NCI-H2107 (cell line): ENCODE results near the gene TIGD1.

ENCODE experiments used
- DNase-seq: peaks from one replicate; lab custom pipeline; 2025; lab: John Stamatoyannopoulos, UW

Gene TIGD1

DNA sequence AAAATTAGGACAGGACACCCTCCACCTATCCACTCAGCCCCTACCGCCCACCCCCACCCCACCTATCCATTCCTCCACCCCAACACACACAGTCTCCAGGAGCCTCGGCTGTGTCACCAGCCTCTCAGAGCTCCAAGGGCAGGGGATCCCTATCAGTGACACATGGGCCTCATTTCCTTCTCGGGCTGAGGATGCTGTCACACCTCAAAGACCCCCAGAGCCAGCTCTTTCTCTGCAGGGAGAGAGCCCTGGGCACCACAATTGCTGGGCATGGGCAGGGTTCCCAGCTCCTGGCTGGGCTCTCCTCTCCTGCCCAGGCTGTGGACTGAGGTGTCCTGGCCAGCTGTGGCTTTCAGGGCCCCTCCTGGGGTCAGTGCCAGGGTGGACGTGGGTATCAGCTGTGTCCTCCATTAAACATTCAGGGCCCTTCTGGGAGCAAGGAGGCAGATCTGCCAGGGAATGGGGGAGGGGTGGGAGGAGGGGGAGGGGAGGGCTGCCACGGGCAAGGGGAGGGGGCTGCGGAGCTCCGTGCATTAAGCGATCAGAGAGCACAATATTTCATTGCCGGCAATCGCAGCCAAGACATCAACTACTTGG, 48.5 kb downstream of the TIGD1 start:
- DNase-seq = no peak

DNA sequence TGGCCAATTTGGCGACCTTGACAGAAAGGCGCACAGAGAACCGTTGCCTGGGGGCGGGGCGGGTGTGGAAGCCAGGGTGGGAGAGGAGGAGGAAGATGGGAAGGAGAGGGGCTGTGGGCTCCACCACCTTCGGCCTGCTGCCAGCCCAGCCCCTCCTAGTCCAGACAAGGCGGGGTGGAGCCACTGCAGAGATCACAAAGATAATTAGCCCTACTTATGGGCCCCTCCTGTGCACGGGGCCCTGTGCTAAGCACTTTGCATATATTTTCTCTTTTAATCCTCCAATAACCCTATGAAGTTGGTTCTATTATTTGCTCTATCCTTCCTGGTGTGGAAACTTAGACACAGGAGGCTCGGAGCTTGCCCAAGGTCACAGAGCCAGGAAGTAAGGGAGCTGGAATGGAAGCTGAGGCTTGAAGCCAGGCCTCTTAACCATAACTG, 49.0 kb downstream of the TIGD1 start:
- no peak for DNase-seq

- no peak for DNase-seq
These were observed 51.9 kb downstream of the TIGD1 start for GRCh38 chr2:232498452-232498851.
